Liver (tissue), 2 donors: ENCODE data around the gene RARA.
"Not testable (repeated sequence)": the region's sequence is repeated elsewhere in the genome, so short reads cannot be mapped to it uniquely, and the experiment has no call there.

Source experiments
- CTCF ChIP-seq: fragments of 150-350 bp; IDR thresholded peaks from 2 replicates; pipeline ENCODE4 v1.5.1; 2017; ENCODE audit warnings: improper control_type of control experiment, low read depth, low read length; ENCODE audit not compliant: missing input control
- MAX ChIP-seq: IDR thresholded peaks from 2 replicates; pipeline ENCODE4 v1.6.1; 2016; ENCODE audit warnings: antibody characterized with exemption
- YY1 ChIP-seq: IDR thresholded peaks from 2 replicates; pipeline ENCODE4 v1.6.1; 2016; ENCODE audit warnings: antibody characterized with exemption, mild to moderate bottlenecking
- ZBTB33 ChIP-seq: IDR thresholded peaks from 2 replicates; pipeline ENCODE4 v1.6.1; 2016; ENCODE audit warnings: antibody characterized with exemption
- TF ChIP-seq, protein P1 (sequence below): IDR thresholded peaks from 2 replicates; pipeline ENCODE4 v1.6.1; 2016; ENCODE audit warnings: antibody characterized with exemption, mild to moderate bottlenecking
- donor health status: healthy.

DNA sequence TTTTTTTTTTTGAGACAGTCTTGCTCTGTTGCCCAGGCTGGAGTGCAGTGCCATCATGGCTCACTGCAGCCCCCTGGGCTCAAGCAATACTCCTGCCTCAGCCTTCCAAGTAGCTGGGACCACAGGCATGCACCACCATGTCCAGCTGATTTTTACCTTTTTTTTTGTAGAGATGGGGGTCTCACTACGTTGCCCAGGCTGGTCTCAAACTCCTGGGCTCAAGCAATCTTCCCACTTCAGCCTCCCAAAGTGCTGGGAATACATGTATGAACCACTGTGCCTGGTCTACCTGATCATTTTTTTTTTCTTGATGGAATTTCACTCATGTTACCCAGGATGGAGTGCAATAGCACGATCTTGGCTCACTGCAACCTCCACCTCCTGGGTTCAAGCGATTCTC is 77.6 kb downstream of the RARA start:
- not testable (repeated sequence) for TF ChIP-seq CTCF, MAX, ZBTB33, YY1
- TF ChIP-seq, protein P1, sequence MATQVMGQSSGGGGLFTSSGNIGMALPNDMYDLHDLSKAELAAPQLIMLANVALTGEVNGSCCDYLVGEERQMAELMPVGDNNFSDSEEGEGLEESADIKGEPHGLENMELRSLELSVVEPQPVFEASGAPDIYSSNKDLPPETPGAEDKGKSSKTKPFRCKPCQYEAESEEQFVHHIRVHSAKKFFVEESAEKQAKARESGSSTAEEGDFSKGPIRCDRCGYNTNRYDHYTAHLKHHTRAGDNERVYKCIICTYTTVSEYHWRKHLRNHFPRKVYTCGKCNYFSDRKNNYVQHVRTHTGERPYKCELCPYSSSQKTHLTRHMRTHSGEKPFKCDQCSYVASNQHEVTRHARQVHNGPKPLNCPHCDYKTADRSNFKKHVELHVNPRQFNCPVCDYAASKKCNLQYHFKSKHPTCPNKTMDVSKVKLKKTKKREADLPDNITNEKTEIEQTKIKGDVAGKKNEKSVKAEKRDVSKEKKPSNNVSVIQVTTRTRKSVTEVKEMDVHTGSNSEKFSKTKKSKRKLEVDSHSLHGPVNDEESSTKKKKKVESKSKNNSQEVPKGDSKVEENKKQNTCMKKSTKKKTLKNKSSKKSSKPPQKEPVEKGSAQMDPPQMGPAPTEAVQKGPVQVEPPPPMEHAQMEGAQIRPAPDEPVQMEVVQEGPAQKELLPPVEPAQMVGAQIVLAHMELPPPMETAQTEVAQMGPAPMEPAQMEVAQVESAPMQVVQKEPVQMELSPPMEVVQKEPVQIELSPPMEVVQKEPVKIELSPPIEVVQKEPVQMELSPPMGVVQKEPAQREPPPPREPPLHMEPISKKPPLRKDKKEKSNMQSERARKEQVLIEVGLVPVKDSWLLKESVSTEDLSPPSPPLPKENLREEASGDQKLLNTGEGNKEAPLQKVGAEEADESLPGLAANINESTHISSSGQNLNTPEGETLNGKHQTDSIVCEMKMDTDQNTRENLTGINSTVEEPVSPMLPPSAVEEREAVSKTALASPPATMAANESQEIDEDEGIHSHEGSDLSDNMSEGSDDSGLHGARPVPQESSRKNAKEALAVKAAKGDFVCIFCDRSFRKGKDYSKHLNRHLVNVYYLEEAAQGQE: not testable (repeated sequence)
